H1 (cell line): ENCODE results near the gene IL37. TPM values are rescaled to one million over a fixed set of nuclear protein-coding genes. Genes with fewer than 3 reads are reported as not detected.

Source experiments
- JUN ChIP-seq: IDR thresholded peaks from 2 replicates; pipeline ENCODE4 v1.6.1; 2011; ENCODE audit warnings: low read depth, mild to moderate bottlenecking, improper control_type of control experiment, low read length
- RNF2 ChIP-seq: fragments of 200-900, 300-1000 bp; sonication (generic); IDR thresholded peaks from 2 replicates; pipeline ENCODE4 v1.7.1; 2016; ENCODE audit warnings: borderline replicate concordance, low read depth, mild to moderate bottlenecking, antibody characterized with exemption, low read length; ENCODE audit not compliant: poor library complexity, severe bottlenecking; ENCODE audit errors: missing control alignments
- polyA plus RNA-seq, 7 experiments: library from polyadenylated mRNA; depleted of rRNA in 3 of 7; stranded (reverse) in 5 of 7; unstranded in 2 of 7; fragments of >200 nt in 5 of 7; fragments of 200-250 nt in 2 of 7; gene quantifications; 1 replicate in 5 of 7; 2 replicates in 1 of 7; 4 replicates in 1 of 7; pipeline versions ENCODE4 v1.2.1 to v1.2.3, GENCODE V29; 2011 to 2013; ENCODE audit warnings: missing spikeins in 2 of 7, mixed read lengths in 2 of 7
- total RNA-seq: library from RNA; stranded (reverse); fragmentation: NEBNext Ultra II Directional; extraction: Animal tissue kit (Norgen Biotek cat#: 25700); gene quantifications from 2 replicates; pipeline ENCODE4 v1.2.1, GENCODE V29; 2021

IL37 gene
- total and polyA plus RNA-seq, 2 of the 8 experiments (the other 6 are each of a cell fraction or from before 2014, with no cell fraction given) = 0.18 TPM; not detected in 1

DNA sequence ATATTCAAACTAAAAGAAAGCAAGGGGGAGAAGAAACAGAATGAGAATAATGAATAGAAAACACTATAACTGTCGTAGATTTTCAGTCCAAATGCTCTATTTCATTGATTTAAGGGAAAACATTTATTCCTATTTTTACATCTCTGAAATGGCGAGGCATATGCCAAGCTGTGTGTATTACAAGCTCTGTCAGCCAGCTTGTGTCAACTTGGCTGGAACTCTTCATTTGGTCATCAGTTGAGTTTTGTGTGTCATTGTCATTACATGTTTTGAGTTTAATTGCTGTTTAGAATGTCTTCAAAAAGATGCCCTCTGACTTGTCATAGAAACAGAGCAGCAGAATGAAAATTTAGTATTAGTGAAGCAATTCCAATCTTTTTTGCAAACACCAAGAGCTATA is 8.1 kb upstream of the IL37 start (continued):
- TF ChIP-seq JUN = no peak
- TF ChIP-seq RNF2 = no peak
